GM21825 (cell line): ENCODE results near the gene ACE.

Experiments used
- ATAC-seq: cut with Tn5 transposase; IDR thresholded peaks from one replicate; pipeline ENCODE4 v1.9.1; 2021; ENCODE audit warnings: mild to moderate bottlenecking, moderate library complexity; ENCODE audit not compliant: unreplicated experiment

The ACE gene

DNA sequence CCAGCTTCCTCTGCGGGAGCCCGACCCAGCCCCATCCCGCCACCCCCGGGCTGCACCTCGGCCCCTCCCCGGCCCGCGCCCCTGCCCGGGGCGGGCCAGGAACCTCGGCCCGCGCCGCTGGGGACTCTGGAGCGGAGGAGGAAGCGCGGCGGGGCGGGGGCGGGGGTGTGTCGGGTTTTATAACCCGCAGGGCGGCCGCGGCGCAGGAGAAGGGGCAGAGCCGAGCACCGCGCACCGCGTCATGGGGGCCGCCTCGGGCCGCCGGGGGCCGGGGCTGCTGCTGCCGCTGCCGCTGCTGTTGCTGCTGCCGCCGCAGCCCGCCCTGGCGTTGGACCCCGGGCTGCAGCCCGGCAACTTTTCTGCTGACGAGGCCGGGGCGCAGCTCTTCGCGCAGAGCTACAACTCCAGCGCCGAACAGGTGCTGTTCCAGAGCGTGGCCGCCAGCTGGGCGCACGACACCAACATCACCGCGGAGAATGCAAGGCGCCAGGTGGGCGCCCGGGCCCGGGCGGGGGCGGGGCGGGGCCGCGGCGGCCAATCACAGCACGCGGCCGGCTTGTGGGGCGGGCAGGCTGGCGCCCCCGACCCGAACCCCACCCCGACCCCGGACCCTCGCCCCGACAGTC, at the start of gene ACE:
TSS of gene ACE (plus strand) at position 208 of the 626 bp plus-strand sequence. CDS start at position 242, 34 bp downstream.
- ATAC-seq, result no peak

DNA sequence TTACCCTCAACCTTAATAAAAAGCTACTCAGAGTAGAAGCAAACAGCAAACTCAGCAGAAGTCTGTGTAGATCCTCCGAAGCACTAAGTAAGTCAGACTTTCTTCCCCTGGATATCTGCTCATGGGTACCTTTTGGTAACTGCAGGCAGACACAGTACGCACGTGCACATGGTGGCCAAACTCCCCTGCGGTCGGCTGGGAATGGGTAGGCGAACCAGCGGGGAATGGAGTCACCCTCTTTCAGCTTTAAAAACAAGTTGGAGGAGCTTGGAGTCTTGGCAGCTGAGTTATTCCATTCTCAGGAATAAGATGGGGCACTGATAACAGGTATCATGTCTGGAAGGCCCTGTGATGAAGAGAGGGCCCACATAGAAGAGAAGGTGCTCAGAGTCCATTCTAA, 47.1 kb upstream of the ACE start:
- ATAC-seq, result no peak

- no peak for ATAC-seq
Measured at GRCh38 chr17:63430223-63430622, 46.6 kb upstream of the ACE start.

DNA sequence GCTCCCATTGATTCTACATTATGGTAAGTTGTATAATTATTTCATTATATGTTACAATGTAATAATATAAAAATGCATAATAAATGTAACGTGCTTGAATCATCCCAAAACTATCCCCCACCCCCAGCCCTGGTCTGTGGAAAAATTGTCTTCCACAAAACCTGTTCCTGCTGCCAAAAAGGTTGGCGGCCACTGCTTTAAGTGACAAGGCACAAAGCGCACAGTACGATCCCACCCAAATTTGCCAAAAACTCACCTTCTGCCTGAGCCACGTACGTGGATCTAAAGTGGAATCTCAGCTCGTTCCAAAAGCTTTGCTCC, 45.3 kb upstream of the ACE start:
- no peak for ATAC-seq

DNA sequence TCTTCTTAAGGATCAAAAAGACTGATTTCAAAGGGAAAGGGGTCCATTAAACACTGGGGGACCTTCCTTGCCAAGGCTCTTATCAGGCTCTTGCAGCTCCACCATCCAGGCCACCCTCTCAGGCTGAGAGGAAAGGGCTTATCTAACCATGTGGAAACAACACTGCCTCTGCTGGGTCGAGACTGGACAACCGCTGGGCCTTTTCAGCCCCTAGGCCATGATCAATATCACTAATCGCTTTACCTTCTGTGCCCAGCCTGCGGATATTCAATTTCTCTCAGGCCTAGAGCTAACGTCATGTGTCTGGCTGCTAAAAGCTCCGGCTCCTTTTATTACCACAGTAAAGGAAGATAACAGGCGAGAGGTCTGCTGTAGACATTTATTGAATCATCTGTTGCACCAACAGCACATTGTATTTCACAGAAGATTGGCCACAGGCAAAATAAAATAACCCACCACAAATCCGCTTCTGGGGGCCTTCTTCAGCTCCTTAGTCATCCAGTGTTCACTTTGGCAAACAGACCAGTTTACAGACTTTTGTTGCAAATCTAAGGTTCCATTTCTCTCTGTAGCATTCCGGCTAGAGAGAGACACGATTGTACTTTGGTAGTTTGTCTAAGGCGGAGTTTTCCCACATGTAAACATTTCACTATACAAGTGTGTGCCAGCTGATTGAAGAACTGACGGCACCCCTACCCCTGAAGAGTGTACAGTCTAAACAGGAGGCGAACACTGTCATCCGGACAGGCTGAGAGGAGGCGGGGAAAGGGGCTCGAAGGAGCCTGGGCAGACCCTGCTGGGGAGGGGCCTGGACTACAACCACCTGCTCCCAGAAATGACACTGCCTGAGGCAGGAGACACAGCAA, 44.7 kb upstream of the ACE start:
- ATAC-seq, result no peak

DNA sequence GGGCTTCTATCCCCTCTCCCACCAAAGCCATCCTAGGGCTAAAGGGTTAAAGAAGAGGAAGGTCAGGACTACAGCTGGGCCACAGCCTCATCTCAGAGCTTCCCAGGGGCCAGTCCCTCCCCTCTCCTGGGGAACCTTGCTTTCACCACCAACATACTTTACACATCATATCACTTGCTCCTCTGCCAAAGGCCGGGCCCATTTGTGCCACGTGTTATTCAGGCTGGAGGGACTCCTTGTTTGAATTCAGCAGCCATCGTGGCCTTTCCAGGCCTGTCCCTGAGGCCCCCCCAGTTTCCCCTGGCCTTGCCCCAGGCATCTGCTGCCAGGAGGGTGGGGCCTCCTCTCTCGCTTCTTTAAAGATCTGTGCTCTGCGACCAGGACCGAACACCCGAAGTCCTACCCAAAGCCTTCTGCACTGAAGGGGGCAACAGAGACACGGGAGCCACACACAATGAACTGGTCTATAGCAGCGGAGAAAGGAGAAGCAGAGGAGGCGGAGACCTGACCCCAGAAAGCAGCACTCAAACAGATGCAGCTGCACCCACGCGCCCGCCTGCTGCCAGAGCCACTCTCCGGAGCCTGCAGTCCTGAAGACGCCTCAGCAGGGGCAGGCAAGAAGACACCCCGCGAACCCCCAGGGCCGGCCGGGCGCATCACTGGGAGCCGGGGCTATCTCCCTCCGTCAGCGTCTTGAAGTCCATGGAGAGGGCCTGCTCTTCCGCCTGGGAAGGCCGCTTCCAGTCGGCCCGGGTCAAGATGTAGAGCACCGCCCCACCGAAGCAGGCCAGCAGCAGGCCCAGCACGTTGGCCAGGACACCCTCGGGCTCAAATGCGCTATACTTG, 42.9 kb upstream of the ACE start:
- ATAC-seq, result no peak

DNA sequence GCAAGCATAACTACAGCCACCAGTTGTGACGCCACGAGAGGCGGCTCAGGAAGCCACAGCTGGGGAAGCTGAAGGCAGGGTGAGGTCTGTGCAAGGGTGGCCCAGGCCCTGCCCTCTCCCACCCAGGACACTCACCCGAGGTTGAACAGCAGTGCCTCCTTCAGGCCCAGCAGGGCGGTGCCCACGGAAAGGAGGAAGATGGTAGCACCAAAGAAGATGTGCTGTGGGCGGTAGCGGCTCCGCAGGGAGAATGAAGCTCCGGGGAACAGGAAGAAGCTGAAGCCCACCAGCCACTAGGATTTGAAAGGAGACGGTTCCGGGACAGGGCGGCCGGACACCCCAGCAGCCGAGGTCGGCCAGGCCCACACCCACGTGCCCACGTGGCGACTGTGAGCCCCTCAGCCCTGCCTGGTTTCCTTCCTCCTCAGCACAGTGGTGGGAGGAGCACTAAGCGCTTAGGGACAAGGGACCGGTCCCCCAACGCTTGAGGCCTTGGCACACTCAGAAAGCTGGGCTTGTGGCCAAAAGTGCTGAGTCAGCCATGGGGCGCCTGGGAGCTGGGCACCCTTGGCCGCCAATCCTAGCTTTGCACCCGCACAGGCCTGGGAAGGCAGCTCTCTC, 41.8 kb upstream of the ACE start:
- no peak for ATAC-seq

DNA sequence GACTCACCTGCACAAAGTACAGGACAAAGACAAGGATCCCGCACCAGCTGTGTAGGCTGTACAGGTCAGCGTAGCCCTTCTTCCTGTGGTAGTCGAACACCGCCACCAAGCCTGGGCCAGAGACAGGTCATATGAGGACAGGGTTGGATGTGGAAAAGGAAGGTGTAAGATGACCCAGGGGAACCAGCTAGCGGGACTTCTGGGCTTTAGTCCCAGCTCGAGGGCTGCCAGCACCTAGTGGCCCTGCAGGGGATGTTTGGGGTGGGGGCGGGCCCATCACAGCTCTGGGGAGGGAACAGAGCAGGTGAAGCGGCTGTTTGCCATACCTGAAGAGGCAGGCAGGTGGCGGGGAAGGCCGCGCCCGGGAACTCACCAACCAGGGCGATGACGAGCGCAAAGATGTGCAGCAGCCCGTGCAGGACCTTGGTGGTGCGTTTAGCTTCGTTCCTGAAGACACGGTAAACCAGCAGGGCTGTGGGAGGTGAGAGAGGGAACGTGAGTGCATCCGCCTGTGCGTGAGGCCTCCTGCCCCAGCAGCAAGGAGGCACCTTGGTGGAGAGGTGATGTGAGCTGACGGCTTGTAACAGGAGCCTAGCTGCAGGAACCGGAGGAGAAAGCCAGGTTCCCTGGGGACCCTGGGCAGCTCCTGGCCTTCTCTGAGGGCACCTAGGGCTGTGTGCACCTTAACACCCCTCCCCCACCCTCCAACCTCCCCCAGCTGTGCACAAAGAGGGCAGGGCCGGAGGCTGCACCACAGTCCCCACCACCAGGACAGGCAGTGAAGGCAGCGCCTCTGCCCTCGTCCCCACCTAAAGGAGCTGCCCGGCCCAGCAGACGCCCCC, 41.0 kb upstream of the ACE start:
- no peak for ATAC-seq

- ATAC-seq, result no peak
Measured at GRCh38 chr17:63436523-63437110, 40.2 kb upstream of the ACE start.

DNA sequence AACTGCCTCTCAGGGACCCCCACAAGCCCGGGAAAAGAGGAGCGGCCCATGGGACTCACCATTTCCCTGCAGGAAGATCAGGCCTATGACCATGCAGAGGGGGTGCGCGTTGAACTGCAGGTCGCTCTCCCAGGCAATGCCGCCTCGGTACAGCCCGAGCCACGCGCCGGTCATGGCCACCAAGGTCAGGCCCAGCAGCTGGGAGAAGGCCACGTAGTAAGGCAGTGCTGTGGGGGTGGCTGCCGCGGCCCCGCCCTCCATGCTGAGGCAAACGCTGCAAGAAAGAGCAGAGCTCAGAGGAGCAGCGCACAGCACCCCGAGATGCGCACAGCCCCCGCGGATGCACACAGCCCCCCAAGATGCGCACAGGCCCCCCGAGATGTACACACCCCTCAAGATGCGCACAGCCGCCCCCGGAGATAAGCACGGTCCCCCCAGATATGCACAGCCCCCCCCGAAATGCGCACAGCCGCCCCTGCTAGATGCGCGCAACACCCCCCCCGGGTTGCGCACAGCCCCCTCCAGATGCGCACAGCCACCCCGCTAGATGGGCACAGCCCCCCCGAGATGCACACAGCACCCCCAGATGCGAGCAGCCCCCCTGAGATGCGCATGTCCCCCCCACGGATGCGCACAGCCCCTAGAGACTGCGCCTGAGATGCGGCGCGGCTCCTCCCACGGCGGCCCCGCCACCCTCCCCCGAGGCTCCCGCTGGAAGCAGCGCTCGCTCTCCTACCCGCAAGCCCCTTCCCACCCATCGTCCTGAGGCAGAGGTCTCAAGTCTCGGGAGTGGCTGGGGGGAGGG, 39.4 kb upstream of the ACE start:
- no peak for ATAC-seq

DNA sequence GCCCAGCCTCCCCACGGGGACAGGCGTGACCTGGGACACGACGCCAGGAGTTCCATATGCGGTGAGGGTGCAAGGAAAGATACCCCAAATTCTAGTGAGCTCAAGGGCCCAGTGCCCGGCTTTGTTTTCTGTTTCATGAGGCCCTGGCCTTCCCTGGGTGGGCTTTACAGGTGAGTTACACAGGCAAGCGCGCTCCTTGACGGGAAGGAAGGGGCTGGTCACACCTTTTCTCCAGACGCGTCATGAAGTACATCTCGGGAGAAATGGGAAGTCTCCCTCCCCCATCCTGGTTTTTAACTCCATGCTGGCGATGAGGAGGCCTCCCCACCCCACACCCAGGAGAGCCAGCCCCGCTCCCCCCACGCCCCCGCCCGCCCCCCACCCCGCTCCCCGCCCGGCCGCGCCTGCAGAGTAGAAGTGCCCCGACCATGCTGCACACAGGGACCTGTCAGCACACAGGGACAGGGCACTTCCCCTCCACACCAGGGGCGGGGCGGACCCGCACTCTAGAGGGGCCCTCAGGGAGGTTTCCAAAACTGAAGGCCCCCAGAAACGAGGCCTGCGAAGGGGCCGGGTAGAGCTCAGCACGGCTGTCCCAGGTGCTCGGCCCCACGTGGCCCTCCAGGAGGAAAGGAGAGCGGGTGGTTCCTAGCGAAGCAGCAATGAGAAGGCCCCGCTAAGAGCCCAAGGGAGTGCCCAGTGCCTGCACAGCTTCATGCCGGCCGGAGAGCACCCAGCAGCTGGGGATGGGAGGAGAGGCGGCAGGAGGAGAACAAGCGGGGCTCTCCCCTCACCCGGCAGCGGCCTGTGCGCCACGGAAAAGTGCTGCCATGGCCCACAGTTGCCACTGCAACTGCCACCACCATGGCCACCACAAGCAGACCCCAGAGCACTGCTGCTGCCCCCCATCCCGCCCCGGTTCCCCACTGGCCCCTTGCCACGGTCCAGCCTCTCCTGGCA, 38.5 kb upstream of the ACE start:
- ATAC-seq, result no peak

GRCh38 chr17:63439687-63440086, 37.2 kb upstream of the ACE start:
- no peak for ATAC-seq

- no peak for ATAC-seq
Measured at GRCh38 chr17:63440127-63440769, 36.6 kb upstream of the ACE start.

DNA sequence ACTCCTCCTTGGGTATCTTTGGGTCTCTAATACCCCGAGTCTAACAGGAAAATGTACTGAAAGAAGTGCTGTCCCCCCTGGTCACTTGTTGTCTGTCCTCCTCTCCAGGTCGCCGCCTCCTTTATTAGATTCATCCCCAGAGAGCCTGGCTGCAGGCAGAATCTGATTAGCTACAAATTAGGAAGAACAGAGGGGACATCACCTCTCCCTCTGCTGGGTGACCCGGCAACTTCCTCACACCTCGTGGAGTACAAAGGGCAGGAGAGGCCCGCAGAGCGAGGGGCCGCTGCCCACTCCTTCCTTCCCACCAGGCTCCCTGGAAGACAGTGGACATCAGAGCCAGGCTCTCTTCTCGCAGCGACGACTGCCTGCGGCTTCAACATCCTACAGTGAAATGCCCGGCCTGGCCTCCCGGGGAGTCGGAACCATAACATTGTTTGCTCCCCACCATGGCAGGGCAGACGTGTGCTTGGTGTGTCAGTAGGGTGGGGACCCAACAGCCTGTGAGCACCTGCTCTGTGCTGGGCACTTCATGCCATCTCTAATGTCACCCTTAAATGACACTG, 36.0 kb upstream of the ACE start:
- no peak for ATAC-seq

DNA sequence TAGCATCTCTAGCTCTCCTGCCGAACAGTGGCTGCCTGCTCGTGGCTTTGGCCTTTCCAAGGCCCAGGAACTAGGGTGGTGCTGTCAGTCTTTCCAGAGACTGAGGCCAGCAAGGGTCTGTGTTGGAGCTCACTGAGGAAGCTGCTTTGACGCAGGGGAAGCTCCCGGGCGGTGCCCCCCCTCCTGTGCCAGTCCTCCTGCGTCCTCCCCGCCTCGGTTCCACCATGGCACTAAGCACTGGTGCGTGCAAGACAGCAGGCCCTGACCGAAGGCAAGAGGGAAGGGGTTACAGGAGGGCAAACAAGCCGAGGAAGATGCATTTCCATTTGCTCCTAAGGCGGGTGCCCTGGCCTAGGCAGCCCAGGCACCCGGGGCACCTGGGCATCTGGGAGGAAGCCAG, 35.2 kb upstream of the ACE start:
- ATAC-seq, result no peak

DNA sequence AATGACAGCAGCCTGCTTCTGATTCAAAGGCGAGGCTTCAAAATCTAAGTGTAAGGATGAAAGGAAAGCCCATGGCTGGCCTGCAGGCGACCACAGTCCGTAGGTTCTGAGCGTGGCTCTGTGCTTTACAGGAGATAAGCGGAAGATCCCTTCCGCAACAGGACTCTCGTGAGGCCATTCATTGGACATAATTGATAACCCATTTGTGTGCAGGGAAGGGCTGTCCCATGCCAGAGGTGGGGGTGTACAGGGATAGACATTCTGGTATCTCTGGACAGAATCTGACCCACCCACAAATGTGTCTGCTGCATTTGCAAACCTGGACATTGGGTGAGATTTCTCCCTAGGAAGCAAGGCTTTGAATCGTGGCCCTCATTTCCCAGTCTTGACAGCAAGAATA, 34.8 kb upstream of the ACE start:
- ATAC-seq, result no peak

DNA sequence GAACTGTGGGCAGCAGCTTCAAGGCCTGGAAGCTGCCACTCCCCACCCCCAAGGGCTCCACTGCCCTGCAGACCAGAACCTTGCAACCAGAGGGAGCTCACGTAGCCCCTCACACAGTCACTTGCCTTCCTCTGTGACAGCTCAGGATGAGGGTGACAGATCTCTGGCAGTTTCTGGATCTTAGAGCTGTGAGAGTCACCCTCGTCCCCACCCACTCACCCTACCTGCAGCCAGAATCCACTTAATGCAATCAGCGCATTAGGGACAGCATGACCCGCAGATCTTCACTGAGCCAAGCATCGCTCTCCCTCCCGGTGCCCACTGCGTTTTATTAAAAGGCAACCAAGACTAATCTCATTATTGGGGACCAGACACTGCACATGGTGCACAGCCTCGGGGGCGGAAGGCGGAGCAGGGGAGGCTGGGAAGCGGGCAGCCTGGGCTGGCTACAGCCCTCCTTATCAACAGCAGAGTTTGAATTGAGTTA, 34.3 kb upstream of the ACE start:
- no peak for ATAC-seq
